GM21515 (cell line): ENCODE measurements around the gene DAGLB.
"Not testable (repeated sequence)": the region's sequence is repeated elsewhere in the genome, so short reads cannot be mapped to it uniquely, and the experiment has no call there.

Experiments
- ATAC-seq: cut with Tn5 transposase; IDR thresholded peaks from one replicate; pipeline ENCODE4 v1.9.1; 2021; ENCODE audit not compliant: unreplicated experiment

Gene DAGLB

GRCh38 chr7:6463609-6464008, 15.9 kb upstream of the DAGLB start:
- ATAC-seq: not testable (repeated sequence)

DNA sequence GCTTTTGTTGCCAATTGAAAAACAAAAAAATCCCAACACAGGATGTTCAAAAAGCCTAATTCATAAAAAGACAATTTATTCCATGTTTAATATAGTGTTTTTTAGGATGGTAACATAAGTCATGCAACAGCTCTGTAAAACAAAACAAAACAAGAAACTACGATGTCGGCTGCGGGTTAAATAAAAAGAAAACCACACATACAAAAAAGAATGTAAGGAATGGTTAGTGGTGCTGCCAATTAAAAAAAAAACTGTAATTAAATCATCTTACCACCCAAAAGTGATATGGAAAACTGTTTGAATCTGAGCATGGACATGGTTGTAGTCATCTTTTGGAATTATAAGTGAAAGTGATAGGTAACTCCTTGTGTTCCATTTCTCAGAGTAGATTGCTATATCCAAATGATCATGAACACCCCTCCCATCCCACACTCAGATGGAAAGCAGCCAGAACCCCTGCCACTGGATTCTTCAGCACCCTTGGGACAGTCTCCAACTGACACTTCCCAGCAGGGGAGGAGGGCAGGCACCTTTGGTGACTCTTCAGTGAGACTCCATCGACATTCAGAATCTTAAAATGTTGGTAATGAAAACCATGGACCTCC, 14.3 kb upstream of the DAGLB start:
- no peak for ATAC-seq

DNA sequence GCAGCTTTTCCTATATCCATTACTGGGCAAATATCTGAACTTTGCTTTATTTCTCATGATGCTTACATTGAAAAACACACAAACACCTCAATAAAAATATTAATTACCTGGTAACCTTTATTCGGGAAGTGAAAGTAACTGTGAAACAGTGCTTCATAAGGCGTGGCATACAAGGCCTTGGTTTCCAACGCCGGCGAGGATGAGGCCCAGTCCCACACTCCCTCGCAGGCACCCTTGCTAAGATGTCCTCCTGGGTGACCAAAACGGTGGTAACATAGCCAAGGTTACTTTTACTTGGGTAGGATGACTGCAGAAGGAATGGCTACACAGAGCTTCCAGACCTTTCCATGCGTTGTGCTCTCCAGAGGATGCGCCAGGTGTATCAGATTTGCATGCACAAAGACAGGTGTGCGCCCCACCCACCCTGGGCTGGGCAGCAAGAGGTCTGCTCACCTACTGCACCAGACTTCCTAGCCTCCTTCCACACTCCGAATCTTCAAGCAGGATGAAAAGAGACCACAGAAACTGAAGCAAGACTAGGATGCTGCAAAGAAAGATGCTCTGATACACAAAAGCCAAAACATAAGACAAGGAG, 13.3 kb upstream of the DAGLB start:
- no peak for ATAC-seq

DNA sequence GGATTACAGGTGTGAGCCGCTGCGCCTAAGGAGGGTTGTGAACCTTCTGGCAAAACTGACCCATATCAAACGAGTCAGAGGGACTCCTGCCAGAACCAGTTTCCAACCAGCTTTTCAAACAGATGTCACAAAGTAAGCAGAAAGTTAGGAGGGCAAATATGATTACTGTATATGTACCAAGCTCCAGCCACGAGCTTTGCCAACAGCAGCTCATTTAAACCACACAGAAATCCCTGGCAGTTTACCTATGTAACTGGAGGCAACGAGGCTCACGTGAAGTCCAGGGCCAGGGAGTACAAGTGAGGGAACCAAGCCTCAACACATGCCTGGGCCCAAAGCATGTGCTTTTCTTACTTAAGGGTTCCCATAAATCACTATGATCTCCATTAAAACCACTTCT, 12.5 kb upstream of the DAGLB start:
- no peak for ATAC-seq

GRCh38 chr7:6458676-6459075, 10.9 kb upstream of the DAGLB start:
- not testable (repeated sequence) for ATAC-seq

- ATAC-seq: no peak
Observed at GRCh38 chr7:6453734-6454133, 6.0 kb upstream of the DAGLB start.

DNA sequence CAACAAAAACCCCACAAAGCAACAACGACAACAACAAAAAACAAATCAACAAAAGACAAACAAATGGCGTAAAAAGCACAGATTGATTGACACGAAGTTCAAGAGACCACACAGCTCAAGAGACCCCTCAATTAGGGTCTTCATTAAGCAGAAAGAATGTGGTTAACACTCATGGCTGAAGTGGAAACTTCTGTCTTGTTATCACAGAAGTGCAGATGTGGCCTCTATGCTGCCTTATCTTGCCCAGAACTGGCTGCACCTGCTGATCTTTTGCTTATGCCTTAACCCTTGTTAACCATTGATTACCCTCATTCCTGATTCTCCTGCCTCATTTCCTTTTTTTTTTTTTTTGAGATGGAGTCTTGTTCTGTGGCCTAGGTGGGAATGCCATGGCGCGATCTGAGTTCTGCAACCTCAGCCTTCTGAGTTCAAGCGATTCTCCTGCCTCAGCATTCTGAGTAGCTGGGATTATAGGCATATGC, 3.5 kb upstream of the DAGLB start:
- ATAC-seq: no peak

DNA sequence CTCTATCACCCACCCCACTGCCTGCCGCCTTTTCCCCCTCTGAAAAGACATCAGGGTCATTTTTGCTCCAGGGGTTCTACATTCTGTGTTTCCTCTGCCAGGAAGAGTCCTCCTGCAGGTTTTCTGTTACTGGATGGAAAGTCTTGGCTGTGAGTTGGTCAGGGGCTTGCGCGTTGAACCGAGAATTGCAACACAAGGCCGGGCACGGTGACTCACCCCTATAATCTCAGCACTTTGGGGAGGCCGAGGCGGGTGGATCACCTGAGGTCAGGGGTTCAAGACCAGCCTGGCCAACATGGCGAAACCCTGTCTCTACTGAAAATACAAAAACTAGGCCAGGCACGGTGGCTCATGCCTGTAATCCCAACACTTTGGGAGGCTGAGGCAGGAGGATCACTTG, 2.8 kb upstream of the DAGLB start:
- ATAC-seq: not testable (repeated sequence)

DNA sequence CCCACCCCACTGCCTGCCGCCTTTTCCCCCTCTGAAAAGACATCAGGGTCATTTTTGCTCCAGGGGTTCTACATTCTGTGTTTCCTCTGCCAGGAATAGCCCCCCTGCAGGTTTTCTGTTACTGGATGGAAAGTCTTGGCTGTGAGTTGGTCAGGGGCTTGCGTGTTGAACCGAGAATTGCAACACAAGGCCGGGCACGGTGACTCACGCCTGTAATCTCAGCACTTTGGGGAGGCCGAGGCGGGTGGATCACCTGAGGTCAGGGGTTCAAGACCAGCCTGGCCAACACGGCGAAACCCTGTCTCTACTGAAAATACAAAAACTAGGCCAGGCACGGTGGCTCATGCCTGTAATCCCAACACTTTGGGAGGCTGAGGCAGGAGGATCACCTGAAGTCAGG, 2.1 kb upstream of the DAGLB start:
- ATAC-seq: not testable (repeated sequence)

GRCh38 chr7:6448943-6449543, 1.3 kb upstream of the DAGLB start:
- ATAC-seq: no peak

DNA sequence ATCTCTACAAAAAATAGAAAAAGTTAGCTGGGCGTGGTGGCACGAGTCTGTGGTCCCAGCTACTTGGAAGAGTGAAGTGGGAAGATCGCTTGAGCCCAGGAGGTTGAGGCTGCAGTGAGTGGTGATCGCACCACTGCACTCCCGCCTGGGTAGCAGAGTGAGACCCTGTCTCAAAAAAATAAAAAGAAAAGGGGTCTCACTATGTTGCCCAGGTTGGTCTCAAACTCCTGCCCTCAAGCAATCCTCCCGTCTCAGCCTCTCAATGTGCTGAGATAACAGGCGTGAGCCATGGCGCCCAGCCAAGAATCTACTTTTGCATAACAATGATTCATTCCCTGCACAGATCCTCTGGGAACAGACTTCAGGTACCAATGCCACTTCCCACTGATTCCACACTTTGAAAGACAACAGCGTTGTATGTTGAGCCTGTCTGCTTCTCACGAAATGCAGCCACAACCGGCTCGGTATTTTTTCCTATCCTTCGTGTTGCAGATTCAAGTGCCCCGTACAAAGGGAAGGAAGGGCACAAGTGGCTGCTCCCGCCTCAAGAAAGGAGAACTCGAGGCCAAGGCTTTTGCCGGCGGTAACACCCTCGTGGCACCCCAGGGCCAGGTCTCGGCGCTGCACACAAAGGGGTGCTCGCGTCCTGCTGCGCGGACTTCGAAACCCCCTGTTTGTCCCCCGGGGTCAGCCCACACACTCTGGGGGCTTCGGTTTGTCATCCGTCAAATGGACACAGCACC, 745 bp downstream of the DAGLB start:
- peak; percentile 25 for ATAC-seq

DNA sequence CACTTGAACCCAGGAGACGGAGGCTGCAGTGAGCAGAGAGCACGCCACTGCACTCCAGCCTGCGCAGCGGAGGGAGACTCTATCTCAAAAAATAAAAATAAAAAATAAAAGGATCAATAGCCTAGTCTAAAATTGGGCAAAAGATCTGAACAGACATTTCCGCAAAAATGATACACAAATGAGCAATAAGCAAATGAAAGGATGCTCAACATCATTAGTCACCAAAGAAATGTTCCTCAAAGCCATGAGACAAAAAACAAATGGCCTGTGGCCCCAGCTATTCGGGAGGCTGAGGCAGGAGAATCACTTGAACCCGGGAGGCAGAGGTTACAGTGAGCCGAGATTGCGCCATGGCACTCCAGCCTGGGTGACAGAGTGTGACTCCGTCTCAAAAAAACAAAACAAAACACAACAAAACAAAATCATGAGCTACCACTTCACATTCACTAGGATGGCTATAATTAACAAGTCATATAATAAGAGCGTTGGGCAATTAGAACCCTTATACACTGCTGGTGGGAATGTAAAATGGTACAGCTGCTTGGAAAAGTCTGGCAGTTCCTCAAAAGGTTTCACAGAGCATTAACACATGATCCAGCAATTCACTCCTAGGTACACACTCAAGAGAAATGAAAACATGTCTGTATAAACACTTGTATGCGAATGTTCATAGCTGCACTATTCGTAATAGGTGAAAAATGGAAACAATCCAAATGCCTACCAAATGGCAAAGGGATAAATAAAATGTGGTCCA, 3.1 kb downstream of the DAGLB start:
- no peak for ATAC-seq

DNA sequence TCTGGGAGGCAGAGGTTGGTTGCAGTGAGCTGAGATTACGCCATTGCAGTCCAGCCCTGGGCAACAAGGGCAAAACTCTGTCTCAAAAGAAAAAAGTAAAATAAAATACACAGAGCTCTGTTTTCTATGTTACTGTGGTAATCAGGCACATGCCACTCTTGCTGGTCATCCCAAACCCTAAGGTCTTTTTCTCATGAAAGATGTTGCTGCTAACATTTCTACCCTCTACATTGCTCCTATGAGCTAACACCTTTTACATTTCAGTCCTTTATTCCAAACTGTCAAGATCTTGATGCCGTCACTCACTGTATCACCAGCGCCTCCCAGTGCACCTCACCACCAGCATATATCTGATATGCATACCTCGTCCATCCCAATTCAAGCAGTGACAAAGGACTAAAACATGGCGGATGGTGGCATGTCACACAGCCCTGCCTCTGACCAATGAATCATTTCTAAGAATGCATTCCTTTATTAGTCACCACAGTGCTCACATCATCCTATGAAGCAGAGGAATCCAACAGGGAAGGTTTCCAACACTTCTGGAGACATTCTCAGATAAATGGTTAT, 4.3 kb downstream of the DAGLB start:
- ATAC-seq: no peak

DNA sequence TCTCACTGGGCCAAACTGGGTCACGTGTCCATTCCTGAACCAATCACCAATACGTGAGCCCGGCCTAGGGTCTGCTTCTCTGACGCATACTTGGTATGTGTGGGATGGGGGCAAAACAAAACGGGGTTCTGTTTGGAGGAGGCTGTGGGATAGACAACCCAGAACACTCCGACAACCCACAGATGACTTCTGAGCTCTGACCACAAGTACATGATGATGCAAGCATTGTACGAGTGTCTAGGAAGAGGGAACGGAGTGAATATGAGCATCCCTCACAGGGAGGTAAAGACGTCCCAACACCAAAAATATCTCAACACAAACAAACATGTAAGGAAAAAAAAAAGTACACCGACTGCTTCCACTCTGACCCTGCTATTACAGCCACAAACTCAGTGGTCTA, 5.6 kb downstream of the DAGLB start:
- no peak for ATAC-seq

DNA sequence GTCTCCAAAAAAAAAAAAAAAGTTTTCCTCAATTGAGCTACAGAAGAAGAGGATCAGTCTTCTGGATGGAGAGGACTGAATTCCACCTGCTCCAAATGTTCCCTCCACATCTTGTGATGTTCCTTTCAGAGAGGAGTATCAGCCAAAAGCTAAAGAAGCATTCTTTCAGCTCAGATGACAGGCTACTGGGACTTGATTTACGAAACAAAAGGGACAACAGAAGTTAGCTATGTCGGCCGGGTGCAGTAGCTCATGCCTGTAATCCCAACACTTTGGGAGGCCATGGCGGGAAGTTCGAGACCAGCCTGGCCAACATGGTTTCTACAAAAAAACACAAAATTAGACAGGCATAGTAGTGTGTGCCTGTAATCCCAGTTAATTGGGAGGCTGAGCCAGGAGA, 7.4 kb downstream of the DAGLB start:
- ATAC-seq: no peak

DNA sequence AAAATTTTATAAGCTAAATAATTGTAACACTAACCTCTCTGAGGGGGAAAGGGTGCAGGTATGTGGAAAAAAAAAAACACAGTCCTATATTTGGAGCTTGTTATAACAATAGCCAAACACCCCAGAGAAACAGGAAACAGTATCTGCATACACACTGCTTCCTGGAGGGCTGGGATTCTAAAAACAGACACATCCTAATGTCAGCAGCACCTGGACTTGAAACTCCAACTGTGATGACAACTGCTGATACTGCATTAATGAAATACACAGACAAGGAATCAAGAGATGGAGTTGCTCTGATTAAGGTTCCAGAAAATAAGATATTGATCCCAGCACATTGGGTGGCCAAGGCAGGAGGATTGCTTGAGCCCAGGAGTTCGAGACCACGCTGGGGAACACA, 9.3 kb downstream of the DAGLB start:
- no peak for ATAC-seq

GRCh38 chr7:6437251-6437650, 10.5 kb downstream of the DAGLB start:
- ATAC-seq: no peak

GRCh38 chr7:6436385-6436685, 11.4 kb downstream of the DAGLB start:
- no peak for ATAC-seq

GRCh38 chr7:6435486-6436384, 12.0 kb downstream of the DAGLB start:
- peak; percentile 80 for ATAC-seq
